Measurements from ENCODE around the gene GMDS. TPM values are rescaled to one million over a fixed set of nuclear protein-coding genes. Genes with fewer than 3 reads are reported as not detected.
A peak's percentile ranks its signal among the peaks of the same experiment; 100 is the strongest.

GMDS gene
- total RNA-seq, 1 experiment from 2014 or later: 27.6 TPM

DNA sequence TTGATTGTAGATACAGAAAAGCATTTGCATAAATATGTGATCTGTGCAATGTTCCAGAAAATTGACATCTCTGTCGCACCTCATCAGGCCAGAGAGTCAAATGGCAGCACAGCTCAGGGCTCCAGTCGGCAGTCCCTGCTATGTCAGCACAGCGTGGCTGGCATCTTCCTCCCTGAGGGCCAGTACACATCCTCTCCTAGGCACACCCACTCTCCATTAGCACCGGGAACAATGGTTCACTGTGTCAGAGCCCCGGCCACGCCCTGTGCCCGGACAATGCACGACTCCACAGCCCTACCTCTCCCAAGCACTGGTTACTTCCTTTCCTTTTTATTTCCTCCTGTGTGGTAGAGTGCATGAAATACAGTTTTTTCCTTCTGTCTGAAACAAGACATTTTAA lies 520.8 kb downstream of the GMDS start:
- H3K9ac ChIP-seq (ENCODE audit: extremely low read depth, insufficient read length, low read length): no peak overlapping the region
- no peak overlapping the region for H2BK20ac ChIP-seq (ENCODE audit: low read depth, low read length, poor library complexity, severe bottlenecking)
- Mint-ChIP-seq H3K27ac (peak overlapping the region in 1 of 3 experiments; percentile 24; a peak in 2 of 7 replicates), H3K27me3 (ENCODE audit: low read depth) (no peaks in the 10 kb centered on the region; the same call in 1 of the 2 replicates), H3K9me3 (no peaks in the 10 kb centered on the region), H3K4me1 (peaks cover 37 to 47% of the 10 kb centered on the region in 2 experiments), H3K4me3 (no peak overlapping the region), H3K36me3 (ENCODE audit: insufficient read depth in 1 of 3, low read depth in 3 of 3) (no peaks in the 10 kb centered on the region)
- H3K18ac ChIP-seq (ENCODE audit: insufficient read length, low read depth, low read length): no peak overlapping the region
- no peak overlapping the region for H2BK120ac ChIP-seq (ENCODE audit: low read depth, low read length, poor library complexity, severe bottlenecking)
- WGBS (ENCODE audit: extremely low coverage, insufficient read length, low lambda C conversion rate): no CpG with 5 or more reads among the region's 8 CpGs
- no peak overlapping the region for H3K4me2 ChIP-seq (ENCODE audit: insufficient read depth, insufficient read length, low read length)
- H4K8ac ChIP-seq (replicated peaks; ENCODE audit: insufficient read length, low read depth, low read length): no peak overlapping the region
- H4K20me1 ChIP-seq (ENCODE audit: control insufficient read depth, insufficient read depth, insufficient read length): no peaks in the 10 kb centered on the region
- H3T11ph ChIP-seq (ENCODE audit: low read length): no peak overlapping the region
- no peaks in the 10 kb centered on the region for H3K79me2 ChIP-seq (ENCODE audit: insufficient read depth, low read length)
- 0 out of 2 replicates have a peak, but pooled peaks cover 2% of the 10 kb centered on the region for H3K4me1 ChIP-seq (ENCODE audit: insufficient read depth, low read length)
- H4K5ac ChIP-seq (ENCODE audit: insufficient read length, low read depth, low read length): no peak overlapping the region
- peak; percentile 41 for DNase-seq
- H3K9me3 ChIP-seq (ENCODE audit: control insufficient read depth, low read depth, low read length): no peaks in the 10 kb centered on the region
- no peaks in the 10 kb centered on the region for H3K27me3 ChIP-seq (ENCODE audit: insufficient read depth, low read length)
- no peak overlapping the region for H3K27ac ChIP-seq (ENCODE audit: insufficient read length, low read depth, low read length)
- no peak overlapping the region for H3K56ac ChIP-seq (ENCODE audit: insufficient read length, low read depth, low read length)
- no peak overlapping the region for H2BK12ac ChIP-seq (ENCODE audit: insufficient read length, low read depth, low read length)
- H3K14ac ChIP-seq (ENCODE audit: insufficient read depth, low read length): no peak overlapping the region; the same call in 1 of the 2 replicates
- H4K91ac ChIP-seq (ENCODE audit: insufficient read length, low read depth, low read length): no peak overlapping the region
- no peaks in the 10 kb centered on the region for H3K23me2 ChIP-seq (ENCODE audit: insufficient read length, low read depth, low read length, poor library complexity, severe bottlenecking)
- no peak overlapping the region for H3K23ac ChIP-seq (ENCODE audit: insufficient read length, low read depth, low read length)
- no peak overlapping the region for H2AK5ac ChIP-seq (ENCODE audit: insufficient read length, low read length)
- H3K79me1 ChIP-seq (ENCODE audit: insufficient read depth, low read depth, low read length, poor library complexity, severe bottlenecking): no peaks in the 10 kb centered on the region
- H2BK5ac ChIP-seq (ENCODE audit: insufficient read length, low read length): no peak overlapping the region
- TF ChIP-seq, protein P1, sequence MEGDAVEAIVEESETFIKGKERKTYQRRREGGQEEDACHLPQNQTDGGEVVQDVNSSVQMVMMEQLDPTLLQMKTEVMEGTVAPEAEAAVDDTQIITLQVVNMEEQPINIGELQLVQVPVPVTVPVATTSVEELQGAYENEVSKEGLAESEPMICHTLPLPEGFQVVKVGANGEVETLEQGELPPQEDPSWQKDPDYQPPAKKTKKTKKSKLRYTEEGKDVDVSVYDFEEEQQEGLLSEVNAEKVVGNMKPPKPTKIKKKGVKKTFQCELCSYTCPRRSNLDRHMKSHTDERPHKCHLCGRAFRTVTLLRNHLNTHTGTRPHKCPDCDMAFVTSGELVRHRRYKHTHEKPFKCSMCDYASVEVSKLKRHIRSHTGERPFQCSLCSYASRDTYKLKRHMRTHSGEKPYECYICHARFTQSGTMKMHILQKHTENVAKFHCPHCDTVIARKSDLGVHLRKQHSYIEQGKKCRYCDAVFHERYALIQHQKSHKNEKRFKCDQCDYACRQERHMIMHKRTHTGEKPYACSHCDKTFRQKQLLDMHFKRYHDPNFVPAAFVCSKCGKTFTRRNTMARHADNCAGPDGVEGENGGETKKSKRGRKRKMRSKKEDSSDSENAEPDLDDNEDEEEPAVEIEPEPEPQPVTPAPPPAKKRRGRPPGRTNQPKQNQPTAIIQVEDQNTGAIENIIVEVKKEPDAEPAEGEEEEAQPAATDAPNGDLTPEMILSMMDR (conservative IDR thresholded peaks at IDR 0.05): no peak
- H3K4ac ChIP-seq (ENCODE audit: low read depth, low read length): no peak overlapping the region
- H2AFZ ChIP-seq (ENCODE audit: low read length): no peak overlapping the region
- H2BK15ac ChIP-seq (ENCODE audit: low read depth, low read length): no peak overlapping the region
